GM12878 (cell line): ENCODE results near the gene PPP6C. TPM values are rescaled to one million over a fixed set of nuclear protein-coding genes. Genes with fewer than 3 reads are reported as not detected.

Experiments
- ATAC-seq: fragments of 200-7000 bp; cut with Tn5 transposase; 3 replicates; pipeline ENCODE4 v1.9.1; 2020; ENCODE audit warnings: mild to moderate bottlenecking, moderate library complexity
- BruUV-seq: library from RNA; stranded (reverse); fragments of 400-500 nt; replicated peaks from 2 replicates; lab custom pipeline; 2021; lab: Mats Ljungman, UMichigan
- CTCF ChIA-PET: fragments of 300-600 bp; sonication (Branson Sonifier 250); formaldehyde crosslinking; extraction: SDS; loops from one replicate; lab custom pipeline; 2021; ENCODE audit warnings: inconsistent platforms; lab: Yijun Ruan, JAX
- POLR2A ChIA-PET: fragments of 350-600 bp; formaldehyde crosslinking; extraction: SDS; loops from one replicate; lab custom pipeline; 2021; ENCODE audit warnings: inconsistent platforms; lab: Charles Lee
- RAD21 ChIA-PET: fragments of 300-600 bp; sonication (Branson Sonifier 250); formaldehyde crosslinking; loops from one replicate; lab custom pipeline; 2023; ENCODE audit warnings: antibody characterized with exemption; ENCODE audit not compliant: unreplicated experiment; lab: Charles Lee
- SMC1A ChIA-PET: fragments of 300-600 bp; sonication (Branson Sonifier 250); formaldehyde crosslinking; loops from one replicate; lab custom pipeline; 2023; ENCODE audit not compliant: unreplicated experiment, uncharacterized antibody; lab: Charles Lee
- DNase-seq: peaks from one replicate; pipeline ENCODE4 v3.0.0-alpha.2; 2011; ENCODE audit warnings: low read depth, low spot score
- FAIRE-seq: peaks from 3 replicates; lab custom pipeline; 2011; peaks lifted over from hg19 to GRCh38; lab: Jason Lieb, UNC
- H2AFZ ChIP-seq: 2 replicates; pipeline ENCODE4 v1.6.0; 2011; ENCODE audit warnings: low read depth, low read length, control low read depth; ENCODE audit not compliant: control insufficient read depth
- H3K27ac ChIP-seq: 2 replicates; pipeline ENCODE4 v1.5.1; 2011; ENCODE audit warnings: control low read depth; ENCODE audit not compliant: control insufficient read depth, insufficient read depth
- H3K27me3 ChIP-seq, 2 experiments: replicated peaks in 1 of 2; 2 replicates each; pipeline versions ENCODE4 v1.6.0 to v1.6.1; 2011; ENCODE audit warnings: low read length in 1 of 2; ENCODE audit not compliant: control insufficient read depth in 2 of 2, insufficient read depth in 2 of 2
- H3K36me3 ChIP-seq, 2 experiments: 2 replicates each; pipeline ENCODE4 v1.5.1; 2011; ENCODE audit warnings: low read length in 1 of 2; ENCODE audit not compliant: control insufficient read depth in 2 of 2, insufficient read depth in 2 of 2
- H3K4me1 ChIP-seq: 2 replicates; pipeline ENCODE4 v1.6.1; 2011; ENCODE audit warnings: mild to moderate bottlenecking, low read length, moderate library complexity, mixed read lengths; ENCODE audit not compliant: control insufficient read depth, insufficient read depth
- H3K4me2 ChIP-seq: 2 replicates; pipeline ENCODE4 v1.6.0; 2011; ENCODE audit warnings: control low read depth; ENCODE audit not compliant: control insufficient read depth, insufficient read depth
- H3K4me3 ChIP-seq: fragments of 200-600 bp; sonication (generic); 2 replicates; pipeline ENCODE4 v1.5.1; 2016
- H3K79me2 ChIP-seq: 2 replicates; pipeline ENCODE4 v1.6.0; 2011; ENCODE audit warnings: low read length; ENCODE audit not compliant: control insufficient read depth, insufficient read depth
- H3K9ac ChIP-seq: 2 replicates; pipeline ENCODE4 v1.8.0; 2011; ENCODE audit warnings: low read length, control low read depth, mixed read lengths; ENCODE audit not compliant: control insufficient read depth, insufficient read depth
- H3K9me3 ChIP-seq: replicated peaks from 3 replicates; pipeline ENCODE4 v1.5.1; 2011; ENCODE audit warnings: mild to moderate bottlenecking, low read length; ENCODE audit not compliant: control insufficient read depth, insufficient read depth
- H4K20me1 ChIP-seq: 2 replicates; pipeline ENCODE4 v1.6.0; 2011; ENCODE audit not compliant: control insufficient read depth, insufficient read depth
- ASH2L ChIP-seq: fragments of 300-600, 200-600 bp; sonication (generic); IDR thresholded peaks from 2 replicates; pipeline ENCODE4 v1.6.1; 2017; ENCODE audit warnings: low read depth, mild to moderate bottlenecking, borderline replicate concordance
- E4F1 ChIP-seq: fragments of 450-650 bp; IDR thresholded peaks from 2 replicates; pipeline ENCODE4 v1.6.1; 2018; ENCODE audit warnings: borderline replicate concordance, mild to moderate bottlenecking; ENCODE audit not compliant: partially characterized antibody
- HDGF ChIP-seq: fragments of 450-650 bp; IDR thresholded peaks from 2 replicates; pipeline ENCODE4 v1.6.1; 2016; ENCODE audit warnings: antibody characterized with exemption
- IRF4 ChIP-seq: IDR thresholded peaks from 2 replicates; pipeline ENCODE4 v1.6.1; 2011; ENCODE audit warnings: low read depth, low read length
- JUNB ChIP-seq: IDR thresholded peaks from 2 replicates; pipeline ENCODE4 v1.6.1; 2016; ENCODE audit warnings: antibody characterized with exemption, mild to moderate bottlenecking
- NFYA ChIP-seq: IDR thresholded peaks from 2 replicates; pipeline ENCODE4 v1.6.1; 2011; ENCODE audit warnings: low read depth, mild to moderate bottlenecking, low read length, improper control_type of control experiment, borderline replicate concordance
- PML ChIP-seq: IDR thresholded peaks from 2 replicates; pipeline ENCODE4 v1.6.1; 2012; ENCODE audit warnings: low read length, inconsistent platforms
- POLR2A ChIP-seq: IDR thresholded peaks from 2 replicates; pipeline ENCODE4 v1.6.1; 2011; ENCODE audit warnings: low read depth, mild to moderate bottlenecking, low read length
- RB1 ChIP-seq: fragments of 450-650 bp; formaldehyde crosslinking; IDR thresholded peaks from 2 replicates; pipeline ENCODE4 v1.6.1; 2017; ENCODE audit warnings: mild to moderate bottlenecking, borderline replicate concordance
- SIN3A ChIP-seq: IDR thresholded peaks from 2 replicates; pipeline ENCODE4 v1.6.1; 2012; ENCODE audit warnings: low read depth, low read length, improper control_type of control experiment
- SIX5 ChIP-seq: IDR thresholded peaks from 2 replicates; pipeline ENCODE4 v1.6.1; 2011; ENCODE audit warnings: mild to moderate bottlenecking, low read depth, low read length, moderate library complexity; ENCODE audit not compliant: severe bottlenecking
- SREBF1 ChIP-seq: IDR thresholded peaks from 2 replicates; pipeline ENCODE4 v1.6.1; 2012; ENCODE audit warnings: mild to moderate bottlenecking, low read length
- SREBF2 ChIP-seq: IDR thresholded peaks from 2 replicates; pipeline ENCODE4 v1.6.1; 2012; ENCODE audit warnings: mild to moderate bottlenecking, low read length
- YBX1 ChIP-seq: fragments of 450-650 bp; IDR thresholded peaks from 2 replicates; pipeline ENCODE4 v1.6.1; 2016; ENCODE audit warnings: antibody characterized with exemption
- WGBS: methylation state at CpG from one replicate; pipeline ENCODE4 v1.1.6; 2016; ENCODE audit warnings: low lambda C conversion rate; ENCODE audit not compliant: insufficient replicate concordance, insufficient coverage; ENCODE audit errors: missing lambda C conversion rate; 5-methylcytosine and 5-hydroxymethylcytosine counted together
- in situ Hi-C: fragments of 300-500 bp; cut with MboI; formaldehyde crosslinking; loops from 9 replicates; pipeline ENCODE4 v1.14.3; 2018; ENCODE audit warnings: mixed read lengths
- intact Hi-C: fragments of 100-400 bp; cut with micrococcal nuclease; formaldehyde crosslinking; loops from one replicate; pipeline ENCODE4 v1.14.2; 2022; ENCODE audit not compliant: unreplicated experiment
- polyA plus RNA-seq, 11 experiments: library from polyadenylated mRNA; depleted of rRNA in 4 of 11; unstranded in 6 of 11; stranded (reverse) in 5 of 11; fragments of >200 nt; fragmentation: Nextera tagmentation in 4 of 11; fragmentation: Illumina TruSeq in 1 of 11; extraction: Ambion mirVana in 4 of 11; extraction: Trizol in 1 of 11; gene quantifications; 1 replicate in 1 of 11; 2 replicates in 10 of 11; pipeline versions ENCODE4 v1.2.1 to v1.2.3, GENCODE V29; 2011 to 2016; ENCODE audit warnings: inconsistent platforms in 2 of 11, missing spikeins in 2 of 11, low read depth in 1 of 11
- total RNA-seq, 4 experiments: library from RNA; depleted of rRNA in 3 of 4; stranded (reverse); fragments of >200 nt in 3 of 4; fragmentation: Illumina TruSeq in 1 of 4; extraction: Trizol in 1 of 4; gene quantifications; 2 replicates each; pipeline versions ENCODE4 v1.2.1 to v1.2.3, GENCODE V29; 2013 to 2021
- TF ChIP-seq, protein P1 (sequence below): IDR thresholded peaks from 2 replicates; pipeline ENCODE4 v1.6.1; 2012; ENCODE audit warnings: mild to moderate bottlenecking, low read depth, low read length

PPP6C gene
- total and polyA plus RNA-seq, 10 of the 15 experiments (the other 5 are each of a cell fraction or from before 2014, with no cell fraction given), result 26.8 to 45.3 (median 37.1) TPM

- TF ChIP-seq, protein P1, sequence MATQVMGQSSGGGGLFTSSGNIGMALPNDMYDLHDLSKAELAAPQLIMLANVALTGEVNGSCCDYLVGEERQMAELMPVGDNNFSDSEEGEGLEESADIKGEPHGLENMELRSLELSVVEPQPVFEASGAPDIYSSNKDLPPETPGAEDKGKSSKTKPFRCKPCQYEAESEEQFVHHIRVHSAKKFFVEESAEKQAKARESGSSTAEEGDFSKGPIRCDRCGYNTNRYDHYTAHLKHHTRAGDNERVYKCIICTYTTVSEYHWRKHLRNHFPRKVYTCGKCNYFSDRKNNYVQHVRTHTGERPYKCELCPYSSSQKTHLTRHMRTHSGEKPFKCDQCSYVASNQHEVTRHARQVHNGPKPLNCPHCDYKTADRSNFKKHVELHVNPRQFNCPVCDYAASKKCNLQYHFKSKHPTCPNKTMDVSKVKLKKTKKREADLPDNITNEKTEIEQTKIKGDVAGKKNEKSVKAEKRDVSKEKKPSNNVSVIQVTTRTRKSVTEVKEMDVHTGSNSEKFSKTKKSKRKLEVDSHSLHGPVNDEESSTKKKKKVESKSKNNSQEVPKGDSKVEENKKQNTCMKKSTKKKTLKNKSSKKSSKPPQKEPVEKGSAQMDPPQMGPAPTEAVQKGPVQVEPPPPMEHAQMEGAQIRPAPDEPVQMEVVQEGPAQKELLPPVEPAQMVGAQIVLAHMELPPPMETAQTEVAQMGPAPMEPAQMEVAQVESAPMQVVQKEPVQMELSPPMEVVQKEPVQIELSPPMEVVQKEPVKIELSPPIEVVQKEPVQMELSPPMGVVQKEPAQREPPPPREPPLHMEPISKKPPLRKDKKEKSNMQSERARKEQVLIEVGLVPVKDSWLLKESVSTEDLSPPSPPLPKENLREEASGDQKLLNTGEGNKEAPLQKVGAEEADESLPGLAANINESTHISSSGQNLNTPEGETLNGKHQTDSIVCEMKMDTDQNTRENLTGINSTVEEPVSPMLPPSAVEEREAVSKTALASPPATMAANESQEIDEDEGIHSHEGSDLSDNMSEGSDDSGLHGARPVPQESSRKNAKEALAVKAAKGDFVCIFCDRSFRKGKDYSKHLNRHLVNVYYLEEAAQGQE, result no peak
- TF ChIP-seq E4F1 (no peak), ASH2L (no peak), NFYA (no peak), YBX1 (no peak), PML (no peak), SREBF2 (no peak)
Observed at GRCh38 chr9:125214186-125214585, 24.6 kb upstream of the PPP6C start (continued).

DNA sequence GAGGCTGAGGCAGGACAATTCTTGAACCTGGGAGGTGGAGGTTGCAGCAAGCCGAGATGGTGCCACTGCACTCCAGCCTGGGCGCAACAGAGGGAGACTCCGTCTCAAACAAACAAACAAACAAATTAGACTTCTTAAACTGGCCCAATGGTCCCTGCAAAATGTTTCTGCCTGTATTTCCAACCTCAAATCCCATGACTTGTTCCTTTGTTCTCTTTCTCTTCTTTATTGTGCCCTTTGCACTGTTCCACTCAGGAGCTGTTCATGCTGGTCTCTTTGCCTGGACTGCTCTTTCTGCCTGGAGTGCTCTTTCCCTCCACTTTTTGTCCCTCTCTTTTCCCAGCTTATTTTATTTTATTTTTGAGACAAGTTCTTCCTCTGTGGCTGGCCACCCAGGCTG lies 14.9 kb upstream of the PPP6C start:
- Histone ChIP-seq H3K27me3 (no peaks in the 10 kb centered on the region), H3K79me2 (peaks cover 10% of the 10 kb centered on the region), H4K20me1 (no peaks in the 10 kb centered on the region), H3K9ac (no peak overlapping the region), H3K36me3 (peaks cover 0 to 1% of the 10 kb centered on the region in 2 experiments; a peak in 3 of 4 replicates), H3K4me2 (no peak overlapping the region), H3K9me3 (no peaks in the 10 kb centered on the region), H3K4me1 (peaks cover 3% of the 10 kb centered on the region), H3K27ac (no peak overlapping the region), H2AFZ (no peak overlapping the region), H3K4me3 (no peak overlapping the region)
- ATAC-seq (no peak), FAIRE-seq (no peak), DNase-seq (no peak)
- ChIA-PET RAD21 (no interaction called here), POLR2A (no interaction called here), SMC1A (no interaction called here), CTCF (no interaction called here)
- no TSS peak for BruUV-seq
- in situ Hi-C loops, result no loop called here
- intact Hi-C loops, result loop anchor here (5.0 kb wide), 1 partner anchor 58 kb away; the partner anchor contains the start of gene GAPVD1
- WGBS, result 90% methylated on average over 3 of the region's 3 CpGs
- TF ChIP-seq, protein P1, result no peak
- no peak for TF ChIP-seq IRF4
- TF ChIP-seq SIN3A, result no peak
- no peak for TF ChIP-seq JUNB
- TF ChIP-seq HDGF, result no peak
- no peak for TF ChIP-seq RB1
- TF ChIP-seq POLR2A, result no peak
- TF ChIP-seq SREBF1, result no peak
- TF ChIP-seq SIX5, result no peak
